ENCODE data around the gene RMND1. TPM values are rescaled to one million over a fixed set of nuclear protein-coding genes. Genes with fewer than 3 reads are reported as not detected.

The RMND1 gene
- polyA plus RNA-seq, 1 donor from 2014 or later, result 35.3 TPM

DNA sequence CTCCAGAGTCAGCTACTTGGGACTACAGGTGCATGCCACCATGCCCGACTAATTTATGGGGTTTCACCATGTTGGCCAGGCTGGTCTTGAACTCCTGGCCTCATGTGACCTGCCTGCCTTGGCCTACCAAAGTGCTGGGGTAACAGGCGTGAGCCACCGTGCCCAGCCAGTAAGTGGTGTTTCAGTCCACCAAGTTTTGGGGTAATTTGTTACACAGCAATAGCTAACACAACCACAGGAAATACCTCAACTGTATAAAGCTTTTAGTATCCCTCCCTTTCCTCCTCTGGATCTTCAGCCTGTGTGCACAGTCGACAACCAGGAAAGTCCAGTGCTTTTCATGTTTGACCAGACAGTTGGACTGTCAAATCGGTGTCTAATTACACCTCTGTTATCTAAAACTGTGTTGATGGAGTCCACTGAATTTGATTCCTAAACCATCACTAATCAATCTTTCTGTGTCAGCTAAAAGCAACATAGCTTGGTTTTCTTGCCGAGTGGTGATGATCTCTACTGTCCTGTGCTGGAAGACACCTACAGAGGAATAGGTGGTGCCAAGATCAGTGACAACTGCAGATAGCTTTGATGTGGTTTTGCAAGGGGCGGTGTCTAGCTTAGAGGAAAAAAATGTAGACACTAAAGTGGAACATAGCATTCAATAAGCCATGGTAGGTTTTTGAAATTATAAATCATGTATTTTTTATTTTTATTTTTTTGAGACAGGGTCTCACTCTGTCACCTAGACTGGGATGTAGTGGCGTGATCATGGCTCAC lies 38.4 kb downstream of the RMND1 start:
- Histone ChIP-seq H3K27me3 (ENCODE audit: insufficient read depth, low read depth, low read length) (no peaks in the 10 kb centered on the region), H4K20me1 (ENCODE audit: insufficient read depth) (no peaks in the 10 kb centered on the region), H3K36me3 (ENCODE audit: insufficient read depth, low read length) (peaks cover 19% of the 10 kb centered on the region)

DNA sequence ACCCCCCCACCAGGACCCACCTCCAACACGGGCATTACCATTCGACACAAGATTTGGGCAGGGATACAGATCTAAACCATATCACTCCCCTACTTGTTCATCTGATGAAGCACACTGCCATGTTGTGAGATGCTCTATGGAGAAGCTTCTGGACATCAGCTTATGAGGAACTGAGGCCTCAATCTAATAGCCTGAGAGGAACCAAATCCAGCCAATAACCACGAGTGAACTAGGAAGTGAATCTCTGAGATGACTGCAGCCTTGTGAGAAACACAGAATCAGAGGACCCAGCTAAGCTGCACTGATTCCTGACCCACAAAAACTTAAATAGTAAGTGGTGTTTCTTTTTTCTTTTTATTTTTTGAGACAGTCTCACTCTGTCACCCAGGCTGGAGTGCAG lies 39.0 kb downstream of the RMND1 start:
- H3K27ac ChIP-seq (ENCODE audit: low read length), result no peak overlapping the region
- no peaks in the 10 kb centered on the region for H3K79me2 ChIP-seq (replicated peaks; ENCODE audit: insufficient read depth, low read length)
- H3K4me2 ChIP-seq (ENCODE audit: low read length), result no peak overlapping the region
- H3K4me3 ChIP-seq (ENCODE audit: low read length), result no peak overlapping the region
- peaks cover 19% of the 10 kb centered on the region for H3K36me3 ChIP-seq (ENCODE audit: insufficient read depth, low read length)
- H3F3A ChIP-seq (ENCODE audit: insufficient read depth, low read length, poor library complexity, severe bottlenecking), result no peaks in the 10 kb centered on the region
- H3K9me3 ChIP-seq (ENCODE audit: low read length), result no peaks in the 10 kb centered on the region
- H2AFZ ChIP-seq (ENCODE audit: low read depth, low read length), result no peak overlapping the region
- TF ChIP-seq MXI1 (conservative IDR thresholded peaks at IDR 0.05; ENCODE audit: poor library complexity, severe bottlenecking), result no peak
- no peak for TF ChIP-seq EZH2 (IDR thresholded peaks at IDR 0.05; ENCODE audit: borderline replicate concordance, insufficient read depth, low read length, poor library complexity, severe bottlenecking)
- TF ChIP-seq TAF1 (IDR thresholded peaks at IDR 0.05; ENCODE audit: low read depth), result no peak
- TF ChIP-seq EP300 (conservative IDR thresholded peaks at IDR 0.05; ENCODE audit: poor library complexity, severe bottlenecking), result no peak
- no peak for TF ChIP-seq SMC3 (conservative IDR thresholded peaks at IDR 0.05; ENCODE audit: poor library complexity)
- TF ChIP-seq POLR2AphosphoS5 (IDR thresholded peaks at IDR 0.05), result no peak
- TF ChIP-seq, protein P1, sequence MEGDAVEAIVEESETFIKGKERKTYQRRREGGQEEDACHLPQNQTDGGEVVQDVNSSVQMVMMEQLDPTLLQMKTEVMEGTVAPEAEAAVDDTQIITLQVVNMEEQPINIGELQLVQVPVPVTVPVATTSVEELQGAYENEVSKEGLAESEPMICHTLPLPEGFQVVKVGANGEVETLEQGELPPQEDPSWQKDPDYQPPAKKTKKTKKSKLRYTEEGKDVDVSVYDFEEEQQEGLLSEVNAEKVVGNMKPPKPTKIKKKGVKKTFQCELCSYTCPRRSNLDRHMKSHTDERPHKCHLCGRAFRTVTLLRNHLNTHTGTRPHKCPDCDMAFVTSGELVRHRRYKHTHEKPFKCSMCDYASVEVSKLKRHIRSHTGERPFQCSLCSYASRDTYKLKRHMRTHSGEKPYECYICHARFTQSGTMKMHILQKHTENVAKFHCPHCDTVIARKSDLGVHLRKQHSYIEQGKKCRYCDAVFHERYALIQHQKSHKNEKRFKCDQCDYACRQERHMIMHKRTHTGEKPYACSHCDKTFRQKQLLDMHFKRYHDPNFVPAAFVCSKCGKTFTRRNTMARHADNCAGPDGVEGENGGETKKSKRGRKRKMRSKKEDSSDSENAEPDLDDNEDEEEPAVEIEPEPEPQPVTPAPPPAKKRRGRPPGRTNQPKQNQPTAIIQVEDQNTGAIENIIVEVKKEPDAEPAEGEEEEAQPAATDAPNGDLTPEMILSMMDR (IDR thresholded peaks at IDR 0.05; ENCODE audit: poor library complexity, severe bottlenecking), result no peak
- H3K27me3 ChIP-seq (ENCODE audit: insufficient read depth, low read depth, low read length), result no peaks in the 10 kb centered on the region
- H4K20me1 ChIP-seq (ENCODE audit: insufficient read depth), result no peaks in the 10 kb centered on the region
- no peak overlapping the region for H3K9ac ChIP-seq (ENCODE audit: low read length)
- H3K9me2 ChIP-seq (ENCODE audit: insufficient read depth, low read length), result no peaks in the 10 kb centered on the region

More for the DNA sequence above, 38.4 kb downstream of the RMND1 start:
- Histone ChIP-seq H3K9ac (ENCODE audit: low read length) (no peak overlapping the region), H3K4me3 (ENCODE audit: low read length) (no peak overlapping the region), H3K4me2 (ENCODE audit: low read length) (no peak overlapping the region), H3F3A (ENCODE audit: insufficient read depth, low read length, poor library complexity, severe bottlenecking) (no peaks in the 10 kb centered on the region), H3K79me2 (replicated peaks; ENCODE audit: insufficient read depth, low read length) (no peaks in the 10 kb centered on the region), H2AFZ (ENCODE audit: low read depth, low read length) (no peak overlapping the region), H3K9me2 (ENCODE audit: insufficient read depth, low read length) (no peaks in the 10 kb centered on the region), H3K9me3 (ENCODE audit: low read length) (no peaks in the 10 kb centered on the region), H3K27ac (ENCODE audit: low read length) (no peak overlapping the region)
- TF ChIP-seq RAD21 (conservative IDR thresholded peaks at IDR 0.05) (no peak), POLR2AphosphoS5 (IDR thresholded peaks at IDR 0.05) (no peak), SMC3 (conservative IDR thresholded peaks at IDR 0.05; ENCODE audit: poor library complexity) (no peak), EZH2 (IDR thresholded peaks at IDR 0.05; ENCODE audit: borderline replicate concordance, insufficient read depth, low read length, poor library complexity, severe bottlenecking) (no peak), EP300 (conservative IDR thresholded peaks at IDR 0.05; ENCODE audit: poor library complexity, severe bottlenecking) (no peak), TAF1 (IDR thresholded peaks at IDR 0.05; ENCODE audit: low read depth) (no peak), MXI1 (conservative IDR thresholded peaks at IDR 0.05; ENCODE audit: poor library complexity, severe bottlenecking) (no peak)
- TF ChIP-seq, protein P1 (IDR thresholded peaks at IDR 0.05; ENCODE audit: poor library complexity, severe bottlenecking), result no peak
- TF ChIP-seq, protein P2, sequence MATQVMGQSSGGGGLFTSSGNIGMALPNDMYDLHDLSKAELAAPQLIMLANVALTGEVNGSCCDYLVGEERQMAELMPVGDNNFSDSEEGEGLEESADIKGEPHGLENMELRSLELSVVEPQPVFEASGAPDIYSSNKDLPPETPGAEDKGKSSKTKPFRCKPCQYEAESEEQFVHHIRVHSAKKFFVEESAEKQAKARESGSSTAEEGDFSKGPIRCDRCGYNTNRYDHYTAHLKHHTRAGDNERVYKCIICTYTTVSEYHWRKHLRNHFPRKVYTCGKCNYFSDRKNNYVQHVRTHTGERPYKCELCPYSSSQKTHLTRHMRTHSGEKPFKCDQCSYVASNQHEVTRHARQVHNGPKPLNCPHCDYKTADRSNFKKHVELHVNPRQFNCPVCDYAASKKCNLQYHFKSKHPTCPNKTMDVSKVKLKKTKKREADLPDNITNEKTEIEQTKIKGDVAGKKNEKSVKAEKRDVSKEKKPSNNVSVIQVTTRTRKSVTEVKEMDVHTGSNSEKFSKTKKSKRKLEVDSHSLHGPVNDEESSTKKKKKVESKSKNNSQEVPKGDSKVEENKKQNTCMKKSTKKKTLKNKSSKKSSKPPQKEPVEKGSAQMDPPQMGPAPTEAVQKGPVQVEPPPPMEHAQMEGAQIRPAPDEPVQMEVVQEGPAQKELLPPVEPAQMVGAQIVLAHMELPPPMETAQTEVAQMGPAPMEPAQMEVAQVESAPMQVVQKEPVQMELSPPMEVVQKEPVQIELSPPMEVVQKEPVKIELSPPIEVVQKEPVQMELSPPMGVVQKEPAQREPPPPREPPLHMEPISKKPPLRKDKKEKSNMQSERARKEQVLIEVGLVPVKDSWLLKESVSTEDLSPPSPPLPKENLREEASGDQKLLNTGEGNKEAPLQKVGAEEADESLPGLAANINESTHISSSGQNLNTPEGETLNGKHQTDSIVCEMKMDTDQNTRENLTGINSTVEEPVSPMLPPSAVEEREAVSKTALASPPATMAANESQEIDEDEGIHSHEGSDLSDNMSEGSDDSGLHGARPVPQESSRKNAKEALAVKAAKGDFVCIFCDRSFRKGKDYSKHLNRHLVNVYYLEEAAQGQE (IDR thresholded peaks at IDR 0.05; ENCODE audit: borderline replicate concordance), result no peak
